Cerebellar cortex (tissue), 1 donor: ENCODE measurements around the gene PLCD1.
"Not testable (repeated sequence)": the region's sequence is repeated elsewhere in the genome, so short reads cannot be mapped to it uniquely, and the experiment has no call there.

Source experiments
- DNase-seq: peaks from one replicate; pipeline ENCODE4 v3.0.0-alpha.2; 2015; ENCODE audit warnings: low spot score

PLCD1 gene

DNA sequence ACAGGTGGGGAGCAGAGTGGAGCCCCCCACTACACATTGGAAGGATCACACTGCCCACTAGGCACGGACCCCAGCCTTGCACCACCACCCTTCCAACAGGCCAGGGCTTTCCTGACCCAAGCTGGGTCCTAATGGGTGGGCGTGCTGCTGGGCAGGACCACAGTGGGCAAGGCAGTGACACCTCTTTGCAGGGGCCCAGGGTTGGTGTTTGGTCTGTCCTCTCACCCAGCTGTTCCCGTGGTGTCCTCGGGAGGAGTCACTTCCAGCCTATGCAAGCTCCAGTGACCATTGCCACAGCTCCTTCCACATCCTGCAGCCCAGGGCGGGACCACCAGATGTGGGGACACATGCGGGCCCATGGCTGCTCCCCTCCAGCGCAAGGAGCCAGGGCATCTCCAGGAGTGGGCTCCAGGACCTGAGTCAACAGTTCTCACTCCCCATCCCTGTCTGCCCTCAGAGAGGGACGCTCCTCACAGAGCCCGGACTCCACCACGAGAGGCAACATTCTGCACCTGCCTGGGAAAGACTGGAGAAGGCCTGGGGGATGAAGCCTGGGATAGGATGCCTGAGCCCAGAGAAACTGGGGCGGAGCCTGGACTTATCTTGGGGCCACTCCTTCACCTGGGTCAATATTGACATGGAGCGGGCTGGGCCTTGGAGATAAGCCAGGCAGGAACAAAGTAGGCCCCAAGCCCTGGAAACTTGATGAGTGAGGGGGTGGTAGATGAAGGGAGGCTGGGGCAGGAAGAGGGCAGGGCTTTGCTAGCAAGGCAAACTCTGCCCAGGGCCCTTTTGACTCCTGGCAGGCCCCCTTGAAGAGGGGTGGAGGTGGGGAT lies 42.7 kb downstream of the PLCD1 start:
- no peak for DNase-seq

- no peak for DNase-seq
Observed at GRCh38 chr3:37985637-37986320, 43.7 kb downstream of the PLCD1 start.

DNA sequence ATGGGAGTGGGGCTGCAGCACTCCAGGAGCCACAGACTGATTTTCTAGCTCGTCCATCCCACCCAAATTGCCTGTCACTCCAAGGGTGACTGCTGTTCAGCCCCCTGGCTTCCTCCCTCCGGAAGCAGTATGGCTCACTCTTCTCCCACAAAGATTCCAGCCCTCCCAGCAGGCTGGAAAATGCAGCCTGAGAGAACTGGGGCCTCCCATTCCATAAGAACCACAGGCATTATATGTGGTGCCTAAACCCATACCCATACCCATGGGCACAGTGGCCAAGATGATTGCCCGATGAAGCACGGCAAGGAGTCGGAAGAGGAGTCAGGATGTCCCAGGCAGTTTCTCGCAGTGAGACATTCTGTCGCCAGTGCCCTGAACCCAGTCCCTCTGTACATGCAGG lies 44.8 kb downstream of the PLCD1 start:
- DNase-seq: no peak

DNA sequence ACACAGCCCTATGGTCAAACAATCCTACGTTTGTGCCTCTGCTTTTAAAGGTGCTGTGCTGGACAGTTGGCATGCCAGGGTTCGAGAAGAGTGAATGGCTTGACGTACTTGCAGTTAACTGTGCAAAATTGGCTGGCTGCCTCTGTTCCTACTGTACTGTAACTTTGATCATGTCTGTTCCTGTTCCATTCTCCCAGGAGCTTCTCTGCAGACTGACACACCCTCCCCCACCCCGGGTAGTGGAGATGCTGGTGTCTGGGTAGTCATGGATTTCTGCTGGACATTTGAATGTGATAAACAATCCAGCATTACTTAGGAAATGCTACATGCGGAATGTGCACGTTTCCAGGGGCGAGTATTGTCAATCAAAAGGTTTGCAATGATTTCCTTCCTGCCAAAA lies 45.4 kb downstream of the PLCD1 start:
- no peak for DNase-seq

DNA sequence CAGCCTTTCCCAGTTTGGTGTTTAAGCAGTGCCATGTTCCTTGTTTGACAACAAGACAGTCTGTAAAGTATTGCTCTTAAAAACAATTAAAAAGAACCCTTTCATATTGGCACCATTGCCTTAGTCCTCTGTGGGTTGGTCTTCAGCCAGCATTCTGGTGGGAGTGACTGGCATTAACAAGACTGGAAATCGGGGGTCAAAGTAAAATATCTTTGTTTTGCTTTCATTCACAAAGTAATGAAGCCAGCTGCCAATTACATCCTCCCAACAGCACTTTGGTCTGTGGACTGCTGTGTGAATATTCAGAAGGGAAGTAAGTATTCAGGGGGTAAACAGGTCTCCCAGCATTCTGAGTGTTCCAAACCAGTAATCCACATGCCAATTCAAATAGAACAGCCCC lies 47.1 kb downstream of the PLCD1 start:
- DNase-seq: no peak

DNA sequence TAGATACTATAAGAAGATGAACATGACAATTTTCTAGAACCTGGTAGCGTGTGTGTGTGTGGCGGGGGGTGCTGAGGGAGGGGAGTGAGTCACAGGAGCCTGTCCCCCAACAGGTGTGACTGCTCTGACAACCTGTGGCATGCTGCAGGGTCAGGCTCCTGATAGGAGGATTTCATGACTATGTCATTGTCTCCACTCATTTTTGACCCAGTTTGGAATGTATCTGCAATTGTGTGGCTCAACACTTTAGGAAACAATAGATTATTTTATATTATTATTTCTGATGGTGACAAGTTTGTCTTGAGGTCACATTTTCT lies 48.1 kb downstream of the PLCD1 start:
- no peak for DNase-seq

DNA sequence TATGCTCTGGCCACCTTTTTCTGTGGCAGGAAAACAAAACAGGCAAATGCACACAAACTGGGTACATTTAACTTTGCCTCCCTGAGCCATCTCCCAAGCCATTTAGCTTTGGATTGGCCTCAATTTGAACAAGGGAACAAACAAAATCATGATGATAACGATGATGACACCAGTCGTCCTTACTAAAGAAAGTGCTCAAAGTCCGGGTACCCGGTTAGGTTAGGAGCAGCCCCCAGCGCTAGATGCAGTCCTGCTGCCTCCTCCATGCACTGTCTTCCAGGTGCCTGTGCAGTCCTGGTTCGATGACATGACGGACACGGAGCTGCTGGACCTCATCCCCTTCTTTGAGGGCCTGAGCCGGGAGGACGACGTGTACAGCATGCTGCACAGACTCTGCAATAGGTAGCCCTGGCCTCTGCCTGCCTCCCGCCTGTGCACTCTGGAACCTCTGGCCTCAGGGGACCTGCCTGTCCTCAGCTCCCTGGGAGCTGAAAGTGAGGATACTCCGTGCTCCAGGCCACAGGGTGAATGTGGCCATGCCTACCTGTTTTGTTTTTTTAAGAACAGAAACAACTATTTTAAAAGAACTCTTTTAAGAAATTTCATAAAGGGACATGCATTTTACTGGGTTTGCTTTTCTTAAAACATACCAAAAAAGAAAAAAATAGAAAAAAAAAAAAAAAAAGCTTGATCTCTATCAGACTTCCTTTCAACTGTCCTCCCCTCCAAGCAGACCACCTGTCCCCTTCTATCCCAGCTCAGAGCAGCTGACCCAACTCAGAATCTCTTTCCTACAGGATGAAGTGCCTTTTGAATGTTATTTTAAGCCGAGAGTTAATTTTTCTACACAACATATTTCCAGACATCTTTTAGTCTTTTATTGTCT lies 48.7 kb downstream of the PLCD1 start:
- DNase-seq: no peak

GRCh38 chr3:37979541-37980461 lies 49.6 kb downstream of the PLCD1 start:
- no peak for DNase-seq

GRCh38 chr3:37974121-37975083 lies 55.0 kb downstream of the PLCD1 start:
- DNase-seq: peak; percentile 63

DNA sequence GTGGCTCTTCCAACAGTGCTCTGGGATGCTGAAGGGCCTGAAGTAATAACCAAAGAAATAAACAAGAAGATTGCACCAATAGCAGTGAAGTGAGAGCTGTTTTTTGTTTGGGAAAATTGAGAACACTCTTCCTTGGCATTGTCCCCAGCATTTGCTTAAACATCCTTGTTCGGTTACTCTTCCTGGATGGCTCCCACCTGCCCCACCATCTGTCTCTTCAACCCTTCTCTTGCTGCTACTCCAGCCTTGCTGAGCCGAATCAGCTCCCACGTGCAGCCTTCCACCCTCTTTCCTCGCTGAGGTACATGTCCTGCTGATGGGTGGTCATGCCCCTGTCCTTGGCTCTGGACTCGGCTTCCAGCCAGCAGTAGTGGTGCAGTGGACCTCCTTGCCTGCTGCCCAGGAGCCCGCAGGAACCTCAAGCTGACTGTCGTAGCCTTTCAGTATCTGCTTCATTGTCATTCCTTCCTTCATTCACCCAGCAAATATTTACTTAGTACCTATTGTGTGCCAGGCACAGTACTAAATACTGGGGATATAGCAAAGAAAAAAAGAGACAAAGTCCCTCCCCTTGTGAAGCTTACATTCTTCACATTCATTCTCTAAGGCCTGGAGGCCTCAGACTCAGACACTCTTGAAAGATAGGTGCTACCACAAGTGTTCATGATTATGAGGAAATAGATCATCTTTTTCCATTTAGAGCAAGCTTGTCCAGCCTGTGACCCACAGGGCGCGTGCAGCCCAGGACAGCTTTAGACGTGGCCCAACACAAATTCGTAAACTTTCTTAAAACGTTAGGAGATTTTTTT lies 56.0 kb downstream of the PLCD1 start:
- peak; percentile 97 for DNase-seq

DNA sequence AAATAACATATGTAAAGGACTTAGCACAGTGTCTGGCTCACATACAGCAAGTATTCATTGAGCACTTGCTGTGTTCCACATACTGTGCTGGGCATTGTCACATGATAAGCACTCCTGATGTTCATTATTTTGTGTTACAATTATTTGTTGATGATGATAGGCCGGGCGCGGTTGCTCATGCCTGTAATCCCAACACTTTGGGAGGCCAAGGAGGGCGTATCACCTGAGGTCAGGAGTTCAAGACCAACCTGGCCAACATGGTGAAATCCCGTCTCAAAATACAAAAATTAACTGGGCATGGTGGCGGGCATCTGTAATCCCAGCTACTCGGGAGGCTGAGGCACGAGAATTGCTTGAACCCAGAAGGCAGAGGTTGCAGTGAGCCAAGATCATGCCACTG lies 57.4 kb downstream of the PLCD1 start:
- not testable (repeated sequence) for DNase-seq

- DNase-seq: peak; percentile 84
Observed at GRCh38 chr3:37971467-37971866, 58.0 kb downstream of the PLCD1 start.

- no peak for DNase-seq
Observed at GRCh38 chr3:37970802-37971201, 58.6 kb downstream of the PLCD1 start.

DNA sequence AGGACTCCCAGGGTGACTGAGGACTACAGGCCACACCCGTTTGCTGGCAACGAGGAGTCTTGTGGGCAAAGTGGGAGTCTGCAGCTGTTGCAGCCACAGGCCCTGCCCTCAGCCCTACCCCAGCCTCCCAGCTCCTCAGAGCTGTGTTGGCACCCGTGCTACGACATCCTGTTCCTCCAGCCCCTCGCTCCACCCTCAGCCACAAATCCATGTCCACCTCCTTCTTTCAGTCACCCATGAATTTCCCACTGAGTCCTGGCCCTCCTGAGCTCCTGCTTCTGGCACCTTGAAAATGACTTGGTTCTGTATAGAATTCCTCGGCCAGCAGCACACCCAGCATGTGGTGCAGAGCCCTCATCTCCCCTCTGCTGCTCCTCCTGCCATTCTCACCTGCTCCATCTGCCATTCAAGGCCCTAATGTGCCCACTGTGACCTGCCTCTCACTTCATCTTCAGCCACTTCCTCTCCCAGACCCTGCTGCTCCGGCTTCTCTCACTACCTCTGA lies 59.8 kb downstream of the PLCD1 start:
- peak; percentile 75 for DNase-seq

- peak; percentile 57 for DNase-seq
Observed at GRCh38 chr3:37968813-37969595, 60.4 kb downstream of the PLCD1 start.

DNA sequence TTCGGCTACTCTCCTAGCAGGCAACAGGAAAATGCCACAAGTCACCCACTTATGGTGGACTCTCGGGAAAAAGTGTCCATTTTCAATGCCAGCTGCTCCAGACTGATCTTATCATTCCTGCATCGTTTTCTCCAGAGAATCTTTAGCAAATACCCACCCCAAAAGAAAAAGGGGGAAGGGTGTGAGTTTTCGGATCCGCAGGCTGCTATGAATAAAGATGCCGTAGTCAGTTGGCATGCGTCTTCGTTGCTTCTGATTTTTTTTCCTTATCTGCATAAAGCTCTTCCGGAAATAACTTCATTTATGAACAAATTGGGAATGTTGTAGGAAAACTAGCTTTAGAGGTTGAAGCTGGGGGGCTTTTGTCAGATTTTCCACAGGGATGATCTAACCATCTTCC lies 61.2 kb downstream of the PLCD1 start:
- no peak for DNase-seq

DNA sequence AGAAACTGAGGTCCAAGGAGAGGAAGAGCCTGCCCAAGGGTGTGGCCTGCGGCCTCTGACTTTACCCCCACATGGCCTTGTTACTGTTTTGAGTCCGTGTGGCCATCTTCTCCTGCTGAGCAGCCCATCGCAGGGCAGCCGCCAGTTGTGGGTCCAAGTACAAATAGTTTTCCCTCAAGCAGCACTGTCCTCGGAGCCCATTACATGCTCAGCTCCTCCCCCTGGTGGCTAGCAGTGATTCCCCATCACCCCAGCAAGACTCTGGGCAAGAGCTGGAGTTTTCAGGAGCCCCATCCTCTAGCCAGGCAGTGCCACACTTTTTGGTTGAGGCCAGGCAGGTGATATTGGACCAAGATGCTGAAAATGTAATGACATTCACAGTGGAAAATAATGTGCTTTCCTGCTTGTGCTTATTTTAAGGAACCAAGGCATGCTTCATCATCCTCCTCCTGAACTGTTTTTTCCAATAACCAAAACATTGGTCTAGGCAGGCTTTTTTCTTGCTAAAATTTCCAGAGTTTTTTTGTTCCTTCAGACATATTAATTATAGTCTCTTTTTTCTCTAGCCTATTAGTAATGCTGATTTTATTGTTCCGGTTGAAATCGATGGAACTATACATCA lies 62.1 kb downstream of the PLCD1 start:
- no peak for DNase-seq

- no peak for DNase-seq
Observed at GRCh38 chr3:37964716-37965115, 64.7 kb downstream of the PLCD1 start.
